GM23248 (cell line): ENCODE measurements around the gene DOC2A. TPM values are rescaled to one million over a fixed set of nuclear protein-coding genes. Genes with fewer than 3 reads are reported as not detected.

ENCODE experiments used
- DNase-seq: peaks from one replicate; pipeline ENCODE4 v3.0.0-alpha.2; 2015
- H2AFZ ChIP-seq: fragments of 200-600 bp; sonication (generic); 2 replicates; pipeline ENCODE4 v1.6.1; 2016; ENCODE audit warnings: antibody characterized with exemption
- H3F3A ChIP-seq: fragments of 200-600 bp; sonication (generic); 2 replicates; pipeline ENCODE4 v1.6.1; 2016; ENCODE audit warnings: mild to moderate bottlenecking, antibody characterized with exemption, mixed run types; ENCODE audit not compliant: insufficient read depth
- H3K27ac ChIP-seq: fragments of 200-600 bp; sonication (generic); 2 replicates; pipeline ENCODE4 v1.5.1; 2016; ENCODE audit warnings: mild to moderate bottlenecking
- H3K27me3 ChIP-seq: fragments of 200-600 bp; sonication (generic); replicated peaks from 2 replicates; pipeline ENCODE4 v1.6.1; 2016; ENCODE audit warnings: mild to moderate bottlenecking; ENCODE audit not compliant: insufficient read depth
- H3K36me3 ChIP-seq: fragments of 200-600 bp; sonication (generic); 2 replicates; pipeline ENCODE4 v1.6.1; 2016; ENCODE audit warnings: low read depth, mild to moderate bottlenecking
- H3K4me1 ChIP-seq: fragments of 200-600 bp; sonication (generic); 2 replicates; pipeline ENCODE4 v1.6.1; 2016; ENCODE audit warnings: mild to moderate bottlenecking; ENCODE audit not compliant: insufficient read depth
- H3K4me2 ChIP-seq: fragments of 200-600 bp; sonication (generic); one replicate; pipeline ENCODE4 v1.6.1; 2016; ENCODE audit warnings: mild to moderate bottlenecking; ENCODE audit not compliant: unreplicated experiment
- H3K4me3 ChIP-seq: fragments of 200-600 bp; sonication (generic); 2 replicates; pipeline ENCODE4 v1.5.1; 2016; ENCODE audit warnings: mild to moderate bottlenecking
- H3K79me2 ChIP-seq: fragments of 200-600 bp; sonication (generic); 2 replicates; pipeline ENCODE4 v1.6.1; 2016; ENCODE audit warnings: mild to moderate bottlenecking; ENCODE audit not compliant: insufficient read depth
- H3K9ac ChIP-seq: fragments of 200-600 bp; sonication (generic); 2 replicates; pipeline ENCODE4 v1.6.1; 2016; ENCODE audit warnings: mild to moderate bottlenecking
- H3K9me2 ChIP-seq: fragments of 200-600 bp; sonication (generic); 2 replicates; pipeline ENCODE4 v1.6.1; 2016; ENCODE audit warnings: mixed run types, mild to moderate bottlenecking, moderate library complexity; ENCODE audit not compliant: insufficient read depth
- H3K9me3 ChIP-seq: fragments of 200-600 bp; sonication (generic); one replicate; pipeline ENCODE4 v1.6.1; 2017; ENCODE audit warnings: low read depth
- H4K20me1 ChIP-seq: fragments of 200-600 bp; sonication (generic); 2 replicates; pipeline ENCODE4 v1.6.0; 2016; ENCODE audit not compliant: insufficient read depth
- EZH2 ChIP-seq: fragments of 200-600 bp; sonication (generic); IDR thresholded peaks from 2 replicates; pipeline ENCODE4 v1.6.1; 2018; ENCODE audit warnings: antibody characterized with exemption, mild to moderate bottlenecking; ENCODE audit not compliant: insufficient read depth, poor library complexity, severe bottlenecking
- EZH2phosphoT487 ChIP-seq: fragments of 200-600 bp; sonication (generic); IDR thresholded peaks from 2 replicates; pipeline ENCODE4 v1.6.1; 2018; ENCODE audit warnings: antibody characterized with exemption, moderate library complexity, mild to moderate bottlenecking, low read depth; ENCODE audit not compliant: insufficient read depth
- WGBS, 2 experiments: methylation state at CpG; one replicate each; pipeline ENCODE4 v1.1.6; 2015 to 2017; ENCODE audit warnings: low lambda C conversion rate in 2 of 2, low coverage in 1 of 2; ENCODE audit errors: missing lambda C conversion rate in 2 of 2; 5-methylcytosine and 5-hydroxymethylcytosine counted together
- in situ Hi-C: fragments of 300-500 bp; cut with MboI; formaldehyde crosslinking; loops from 2 replicates; pipeline ENCODE4 v1.15.0; 2020
- polyA plus RNA-seq: library from polyadenylated mRNA; unstranded; fragments of >200 nt; fragmentation: Nextera tagmentation; extraction: Ambion mirVana; gene quantifications from 2 replicates; pipeline ENCODE4 v1.2.1, GENCODE V29; 2016
- total RNA-seq: library from RNA; depleted of rRNA; stranded (reverse); fragments of >200 nt; shearing (Covaris generic); gene quantifications from 2 replicates; pipeline ENCODE4 v1.2.3, GENCODE V29; 2014; rRNA removed

The DOC2A gene
- total and polyA plus RNA-seq, 2 experiments from 2014 or later: not detected

DNA sequence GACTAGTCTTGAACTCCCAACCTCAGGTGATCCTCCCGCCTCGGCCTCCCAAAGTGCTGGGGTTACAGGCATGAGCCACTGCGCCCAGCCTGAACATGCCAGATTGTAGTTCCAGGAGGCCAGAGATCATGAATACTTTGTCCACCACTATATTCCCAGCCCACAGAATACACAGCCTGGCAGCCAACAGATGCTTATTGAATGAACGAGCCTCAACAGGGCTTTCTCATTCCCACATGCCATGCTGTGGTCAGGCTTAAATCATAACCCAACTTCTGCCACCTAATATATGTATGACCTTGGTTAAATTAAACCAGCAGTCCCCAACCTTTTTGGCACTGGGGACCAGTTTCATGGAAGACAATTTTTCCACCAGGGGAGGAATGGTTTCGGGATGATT lies 52.1 kb downstream of the DOC2A start:
- Histone ChIP-seq H2AFZ (no peak overlapping the region), H3K4me2 (no peak overlapping the region), H3K27me3 (no peaks in the 10 kb centered on the region), H3K79me2 (peaks cover 16% of the 10 kb centered on the region; the same call in 1 of the 2 replicates), H3K4me3 (no peak overlapping the region), H3K4me1 (peaks cover 9% of the 10 kb centered on the region; the same call in 1 of the 2 replicates), H3K9me2 (no peaks in the 10 kb centered on the region), H3F3A (no peaks in the 10 kb centered on the region), H3K9me3 (no peaks in the 10 kb centered on the region), H3K9ac (no peak overlapping the region), H4K20me1 (no peaks in the 10 kb centered on the region), H3K36me3 (no peaks in the 10 kb centered on the region), H3K27ac (no peak overlapping the region)
- in situ Hi-C loops: no loop called here
- no peak for TF ChIP-seq EZH2phosphoT487
- no peak for TF ChIP-seq EZH2
- WGBS, 2 experiments: 84 to 86% methylated on average over 5 of the region's 5 CpGs
- DNase-seq: no peak

Other genes with a start within 250 kb of the DOC2A start
- not detected in 2 replicates for gene ZG16, start 232.8 kb downstream of the DOC2A start, total RNA-seq
- gene ZG16, start 232.8 kb downstream of the DOC2A start, polyA plus RNA-seq: not detected in 2 replicates
- 28.7 and 30.4 TPM in 2 replicates for gene KIF22, start 220.3 kb downstream of the DOC2A start, total RNA-seq
- gene KIF22, start 220.3 kb downstream of the DOC2A start, polyA plus RNA-seq: 39.5 and 41.8 TPM in 2 replicates
- gene MAZ, start 204.5 kb downstream of the DOC2A start, total RNA-seq: 169 and 215 TPM in 2 replicates
- gene MAZ, start 204.5 kb downstream of the DOC2A start, polyA plus RNA-seq: 74.5 and 76.8 TPM in 2 replicates
- gene PRRT2, start 198.8 kb downstream of the DOC2A start, total RNA-seq: 0.43 and 4.0 TPM in 2 replicates
- gene PRRT2, start 198.8 kb downstream of the DOC2A start, polyA plus RNA-seq: 1.3 and 2.1 TPM in 2 replicates
- 23.6 and 30.6 TPM in 2 replicates for gene PAGR1, start 194.9 kb downstream of the DOC2A start, total RNA-seq
- gene PAGR1, start 194.9 kb downstream of the DOC2A start, polyA plus RNA-seq: 17.5 and 19.3 TPM in 2 replicates
- gene MVP, start 190.6 kb downstream of the DOC2A start, total RNA-seq: 272 and 296 TPM in 2 replicates
- 230 and 235 TPM in 2 replicates for gene MVP, start 190.6 kb downstream of the DOC2A start, polyA plus RNA-seq
- gene CDIPT, start 147.8 kb downstream of the DOC2A start, total RNA-seq: 161 and 181 TPM in 2 replicates
- gene CDIPT, start 147.8 kb downstream of the DOC2A start, polyA plus RNA-seq: 126 and 128 TPM in 2 replicates
- 30.7 and 34.7 TPM in 2 replicates for gene SEZ6L2, start 111.5 kb downstream of the DOC2A start, total RNA-seq
- gene SEZ6L2, start 111.5 kb downstream of the DOC2A start, polyA plus RNA-seq: 6.9 and 7.3 TPM in 2 replicates
- gene ASPHD1, start 110.5 kb downstream of the DOC2A start, total RNA-seq: 6.9 and 18.7 TPM in 2 replicates
- 18.5 and 19.3 TPM in 2 replicates for gene ASPHD1, start 110.5 kb downstream of the DOC2A start, polyA plus RNA-seq
- 3.7 and 14.7 TPM in 2 replicates for gene KCTD13, start 84.8 kb downstream of the DOC2A start, total RNA-seq
- 10.7 and 12.6 TPM in 2 replicates for gene KCTD13, start 84.8 kb downstream of the DOC2A start, polyA plus RNA-seq
- 91.6 and 124 TPM in 2 replicates for gene TMEM219, start 48.9 kb downstream of the DOC2A start, total RNA-seq
- gene TMEM219, start 48.9 kb downstream of the DOC2A start, polyA plus RNA-seq: 162 and 166 TPM in 2 replicates
- gene TAOK2, start 37.2 kb downstream of the DOC2A start, total RNA-seq: 57.7 and 57.9 TPM in 2 replicates
- 12.5 and 13.6 TPM in 2 replicates for gene TAOK2, start 37.2 kb downstream of the DOC2A start, polyA plus RNA-seq
- 3.2 and 3.9 TPM in 2 replicates for gene HIRIP3, start 15.4 kb downstream of the DOC2A start, total RNA-seq
- 11.9 and 14.0 TPM in 2 replicates for gene HIRIP3, start 15.4 kb downstream of the DOC2A start, polyA plus RNA-seq
- gene INO80E, start 14.8 kb downstream of the DOC2A start, total RNA-seq: 51.1 and 111 TPM in 2 replicates
- 32.3 and 35.3 TPM in 2 replicates for gene INO80E, start 14.8 kb downstream of the DOC2A start, polyA plus RNA-seq
- not detected in 2 replicates for gene C16orf92, start 12.2 kb upstream of the DOC2A start, total RNA-seq
- gene C16orf92, start 12.2 kb upstream of the DOC2A start, polyA plus RNA-seq: not detected in 2 replicates
- not detected in 2 replicates for gene TLCD3B, start 20.2 kb upstream of the DOC2A start, total RNA-seq
- gene TLCD3B, start 20.2 kb upstream of the DOC2A start, polyA plus RNA-seq: 0.13 TPM in 1 of 2 replicates, not detected in the other
- 1,441 and 1,602 TPM in 2 replicates for gene ALDOA, start 54.7 kb upstream of the DOC2A start, total RNA-seq
- 2,742 and 2,900 TPM in 2 replicates for gene ALDOA, start 54.7 kb upstream of the DOC2A start, polyA plus RNA-seq
- gene PPP4C, start 65.0 kb upstream of the DOC2A start, total RNA-seq: 135 and 168 TPM in 2 replicates
- 205 and 210 TPM in 2 replicates for gene PPP4C, start 65.0 kb upstream of the DOC2A start, polyA plus RNA-seq
- gene TBX6, start 80.9 kb upstream of the DOC2A start, total RNA-seq: 0.11 TPM in 1 of 2 replicates, not detected in the other
- 0.13 and 0.20 TPM in 2 replicates for gene TBX6, start 80.9 kb upstream of the DOC2A start, polyA plus RNA-seq
- gene YPEL3, start 85.2 kb upstream of the DOC2A start, total RNA-seq: 62.6 and 100.0 TPM in 2 replicates
- 192 and 200 TPM in 2 replicates for gene YPEL3, start 85.2 kb upstream of the DOC2A start, polyA plus RNA-seq
- 0.22 TPM in 1 of 2 replicates, not detected in the other for gene GDPD3, start 102.5 kb upstream of the DOC2A start, total RNA-seq
- gene GDPD3, start 102.5 kb upstream of the DOC2A start, polyA plus RNA-seq: 1.1 and 1.2 TPM in 2 replicates
- 47.3 and 60.4 TPM in 2 replicates for gene MAPK3, start 112.2 kb upstream of the DOC2A start, total RNA-seq
- gene MAPK3, start 112.2 kb upstream of the DOC2A start, polyA plus RNA-seq: 40.3 and 44.4 TPM in 2 replicates
- 3.2 and 4.8 TPM in 2 replicates for gene CORO1A, start 172.6 kb upstream of the DOC2A start, total RNA-seq
- 1.7 TPM in 2 replicates for gene CORO1A, start 172.6 kb upstream of the DOC2A start, polyA plus RNA-seq
- gene BOLA2B, start 182.6 kb upstream of the DOC2A start, total RNA-seq: 2.0 and 155 TPM in 2 replicates
- 122 and 146 TPM in 2 replicates for gene BOLA2B, start 182.6 kb upstream of the DOC2A start, polyA plus RNA-seq
- 14.3 and 32.6 TPM in 2 replicates for gene SLX1A, start 182.8 kb upstream of the DOC2A start, total RNA-seq
- 32.2 and 51.7 TPM in 2 replicates for gene SLX1A, start 182.8 kb upstream of the DOC2A start, polyA plus RNA-seq
- 12.2 and 22.9 TPM in 2 replicates for gene SULT1A3, start 188.2 kb upstream of the DOC2A start, total RNA-seq
- 4.5 and 4.8 TPM in 2 replicates for gene SULT1A3, start 188.2 kb upstream of the DOC2A start, polyA plus RNA-seq
- 2.5 and 4.0 TPM in 2 replicates for gene NPIPB13, start 237.5 kb upstream of the DOC2A start, total RNA-seq
- gene NPIPB13, start 237.5 kb upstream of the DOC2A start, polyA plus RNA-seq: 2.1 and 2.7 TPM in 2 replicates